ENCODE results near the gene KIDINS220. TPM values are rescaled to one million over a fixed set of nuclear protein-coding genes. Genes with fewer than 3 reads are reported as not detected.

KIDINS220 gene
- total RNA-seq, 1 experiment from 2014 or later: 20.1 TPM

GRCh38 chr2:8796315-8796848, 41.0 kb downstream of the KIDINS220 start (continued):
- TF ChIP-seq, protein P1, sequence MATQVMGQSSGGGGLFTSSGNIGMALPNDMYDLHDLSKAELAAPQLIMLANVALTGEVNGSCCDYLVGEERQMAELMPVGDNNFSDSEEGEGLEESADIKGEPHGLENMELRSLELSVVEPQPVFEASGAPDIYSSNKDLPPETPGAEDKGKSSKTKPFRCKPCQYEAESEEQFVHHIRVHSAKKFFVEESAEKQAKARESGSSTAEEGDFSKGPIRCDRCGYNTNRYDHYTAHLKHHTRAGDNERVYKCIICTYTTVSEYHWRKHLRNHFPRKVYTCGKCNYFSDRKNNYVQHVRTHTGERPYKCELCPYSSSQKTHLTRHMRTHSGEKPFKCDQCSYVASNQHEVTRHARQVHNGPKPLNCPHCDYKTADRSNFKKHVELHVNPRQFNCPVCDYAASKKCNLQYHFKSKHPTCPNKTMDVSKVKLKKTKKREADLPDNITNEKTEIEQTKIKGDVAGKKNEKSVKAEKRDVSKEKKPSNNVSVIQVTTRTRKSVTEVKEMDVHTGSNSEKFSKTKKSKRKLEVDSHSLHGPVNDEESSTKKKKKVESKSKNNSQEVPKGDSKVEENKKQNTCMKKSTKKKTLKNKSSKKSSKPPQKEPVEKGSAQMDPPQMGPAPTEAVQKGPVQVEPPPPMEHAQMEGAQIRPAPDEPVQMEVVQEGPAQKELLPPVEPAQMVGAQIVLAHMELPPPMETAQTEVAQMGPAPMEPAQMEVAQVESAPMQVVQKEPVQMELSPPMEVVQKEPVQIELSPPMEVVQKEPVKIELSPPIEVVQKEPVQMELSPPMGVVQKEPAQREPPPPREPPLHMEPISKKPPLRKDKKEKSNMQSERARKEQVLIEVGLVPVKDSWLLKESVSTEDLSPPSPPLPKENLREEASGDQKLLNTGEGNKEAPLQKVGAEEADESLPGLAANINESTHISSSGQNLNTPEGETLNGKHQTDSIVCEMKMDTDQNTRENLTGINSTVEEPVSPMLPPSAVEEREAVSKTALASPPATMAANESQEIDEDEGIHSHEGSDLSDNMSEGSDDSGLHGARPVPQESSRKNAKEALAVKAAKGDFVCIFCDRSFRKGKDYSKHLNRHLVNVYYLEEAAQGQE (IDR thresholded peaks at IDR 0.05; ENCODE audit: low read depth): no peak
- TF ChIP-seq ZFX (IDR thresholded peaks at IDR 0.05): no peak

DNA sequence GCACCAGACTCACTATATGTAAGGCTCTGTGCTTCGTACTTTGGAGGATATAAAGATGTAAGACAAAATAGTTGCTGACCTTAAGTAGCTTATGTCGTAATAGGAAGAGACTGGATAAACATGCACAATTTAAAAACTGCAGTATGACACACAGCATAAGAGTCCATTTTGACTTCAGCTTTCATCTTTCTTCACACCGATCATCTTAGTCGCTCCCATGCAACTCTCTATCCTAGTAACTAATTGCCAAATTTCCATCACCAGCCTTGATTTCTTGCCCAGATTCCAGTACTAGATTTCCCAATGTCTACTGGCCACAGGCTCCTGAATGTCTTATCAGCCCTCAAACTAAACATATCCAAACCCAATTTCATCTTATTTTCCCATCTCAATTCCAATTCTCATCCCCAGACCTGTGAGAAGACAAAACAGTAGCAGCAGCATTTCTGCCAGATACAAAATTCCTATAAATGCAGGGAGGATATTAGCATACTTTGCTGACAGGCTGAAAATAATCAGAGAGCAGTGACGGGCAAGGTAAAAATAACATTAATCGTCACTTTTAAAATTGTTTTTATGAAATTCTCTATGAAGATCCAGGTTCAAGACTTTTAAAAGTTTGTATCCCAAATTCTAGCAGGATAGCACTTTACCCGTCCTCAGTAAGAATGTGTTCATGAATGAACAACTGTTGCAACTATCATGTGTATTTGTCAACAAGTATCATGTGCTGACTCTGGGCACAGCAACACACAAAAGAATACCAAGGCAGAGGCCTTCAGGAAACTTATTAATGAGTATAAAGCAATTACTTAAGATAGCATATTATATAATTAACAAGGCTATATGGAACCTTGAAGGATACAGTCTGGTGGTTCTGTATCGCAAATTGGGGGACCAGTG, 42.2 kb downstream of the KIDINS220 start:
- ATAC-seq: no peak
- no peak for TF ChIP-seq ZBTB33 (IDR thresholded peaks at IDR 0.05; ENCODE audit: extremely low read depth, insufficient replicate concordance, low read length)
- TF ChIP-seq, protein P1 (IDR thresholded peaks at IDR 0.05; ENCODE audit: low read depth): no peak
- no peak for TF ChIP-seq EGR1 (IDR thresholded peaks at IDR 0.05; ENCODE audit: low read depth)
- TF ChIP-seq ZNF274 (IDR thresholded peaks at IDR 0.05; ENCODE audit: low read depth, low read length): no peak
- TF ChIP-seq ELF1 (IDR thresholded peaks at IDR 0.05; ENCODE audit: borderline replicate concordance, low read depth): no peak
- no peak for TF ChIP-seq TCF7L2 (IDR thresholded peaks at IDR 0.05; ENCODE audit: borderline replicate concordance, extremely low read depth, insufficient read depth, insufficient read length)
- TF ChIP-seq EZH2phosphoT487 (IDR thresholded peaks at IDR 0.05; ENCODE audit: borderline replicate concordance): no peak
- TF ChIP-seq MAX (IDR thresholded peaks at IDR 0.05): no peak
- TF ChIP-seq SRF (IDR thresholded peaks at IDR 0.05; ENCODE audit: low read depth): no peak
- TF ChIP-seq ZFX (IDR thresholded peaks at IDR 0.05): no peak

More for the DNA sequence above, 42.2 kb downstream of the KIDINS220 start:
- Histone ChIP-seq H4K20me1 (ENCODE audit: insufficient read depth) (peaks cover 4% of the 10 kb centered on the region), H3K4me1 (ENCODE audit: control insufficient read depth in 1 of 2, insufficient read depth in 2 of 2, low read length in 2 of 2) (no peaks in the 10 kb centered on the region), H3K27ac (ENCODE audit: low read depth, low read length) (no peak overlapping the region), H3K79me2 (ENCODE audit: insufficient read depth, low read length) (no peaks in the 10 kb centered on the region), H2AFZ (ENCODE audit: low read depth, low read length, poor library complexity, severe bottlenecking) (no peak overlapping the region), H3K27me3 (ENCODE audit: insufficient read depth, low read length) (no peaks in the 10 kb centered on the region), H3K9ac (ENCODE audit: low read length) (no peak overlapping the region), H3K4me2 (ENCODE audit: low read length) (no peak overlapping the region), H3K4me3 (replicated peaks in 1 of 2; ENCODE audit: low read depth in 1 of 2, low read length in 2 of 2) (no peak overlapping the region), H3K36me3 (ENCODE audit: control insufficient read depth in 1 of 2, insufficient read depth in 2 of 2, low read length in 2 of 2) (no peaks in the 10 kb centered on the region), H3K9me2 (ENCODE audit: insufficient read depth) (no peaks in the 10 kb centered on the region), H3K9me3 (ENCODE audit: control insufficient read depth in 1 of 2, insufficient read depth in 1 of 2, low read depth in 1 of 2, low read length in 2 of 2) (no peaks in the 10 kb centered on the region)
- CTCF ChIA-PET: no interaction called here
- RAD21 ChIA-PET (ENCODE audit: low non-redundant PET in 1 of 2, low total read pairs in 2 of 2, uncharacterized antibody in 2 of 2, unreplicated experiment in 2 of 2): no interaction called here
- POLR2A ChIA-PET: no interaction called here
- intact Hi-C loops (cut with micrococcal nuclease): no loop called here
- DNase-seq (ENCODE audit: low read depth, low spot score): no peak
- no TSS peak for BruUV-seq (replicated peaks)
